ENCODE measurements around the gene ZMYND10.

- TF ChIP-seq CTCF (IDR thresholded peaks at IDR 0.05) (no peak), POLR2A (IDR thresholded peaks at IDR 0.05) (no peak)
Observed at GRCh38 chr3:50390508-50391224, 45.1 kb upstream of the ZMYND10 start.
